VCaP (cell line): ENCODE measurements around the gene CCDC24.

Source experiments
- H3K27ac ChIP-seq: fragments of 450-650 bp; 2 replicates; pipeline ENCODE4 v1.5.1; 2017
- TF ChIP-seq, protein P1 (sequence below): fragments of 450-650 bp; conservative IDR thresholded peaks from 2 replicates; pipeline ENCODE4 v1.5.1; 2017; ENCODE audit warnings: mild to moderate bottlenecking, moderate library complexity

Gene CCDC24

GRCh38 chr1:44015206-44015605 lies 23.8 kb downstream of the CCDC24 start:
- TF ChIP-seq, protein P1, sequence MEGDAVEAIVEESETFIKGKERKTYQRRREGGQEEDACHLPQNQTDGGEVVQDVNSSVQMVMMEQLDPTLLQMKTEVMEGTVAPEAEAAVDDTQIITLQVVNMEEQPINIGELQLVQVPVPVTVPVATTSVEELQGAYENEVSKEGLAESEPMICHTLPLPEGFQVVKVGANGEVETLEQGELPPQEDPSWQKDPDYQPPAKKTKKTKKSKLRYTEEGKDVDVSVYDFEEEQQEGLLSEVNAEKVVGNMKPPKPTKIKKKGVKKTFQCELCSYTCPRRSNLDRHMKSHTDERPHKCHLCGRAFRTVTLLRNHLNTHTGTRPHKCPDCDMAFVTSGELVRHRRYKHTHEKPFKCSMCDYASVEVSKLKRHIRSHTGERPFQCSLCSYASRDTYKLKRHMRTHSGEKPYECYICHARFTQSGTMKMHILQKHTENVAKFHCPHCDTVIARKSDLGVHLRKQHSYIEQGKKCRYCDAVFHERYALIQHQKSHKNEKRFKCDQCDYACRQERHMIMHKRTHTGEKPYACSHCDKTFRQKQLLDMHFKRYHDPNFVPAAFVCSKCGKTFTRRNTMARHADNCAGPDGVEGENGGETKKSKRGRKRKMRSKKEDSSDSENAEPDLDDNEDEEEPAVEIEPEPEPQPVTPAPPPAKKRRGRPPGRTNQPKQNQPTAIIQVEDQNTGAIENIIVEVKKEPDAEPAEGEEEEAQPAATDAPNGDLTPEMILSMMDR, result no peak
- H3K27ac ChIP-seq, result no peak overlapping the region

GRCh38 chr1:44016041-44016889 lies 24.9 kb downstream of the CCDC24 start:
- TF ChIP-seq, protein P1, result no peak
- no peak overlapping the region for H3K27ac ChIP-seq

DNA sequence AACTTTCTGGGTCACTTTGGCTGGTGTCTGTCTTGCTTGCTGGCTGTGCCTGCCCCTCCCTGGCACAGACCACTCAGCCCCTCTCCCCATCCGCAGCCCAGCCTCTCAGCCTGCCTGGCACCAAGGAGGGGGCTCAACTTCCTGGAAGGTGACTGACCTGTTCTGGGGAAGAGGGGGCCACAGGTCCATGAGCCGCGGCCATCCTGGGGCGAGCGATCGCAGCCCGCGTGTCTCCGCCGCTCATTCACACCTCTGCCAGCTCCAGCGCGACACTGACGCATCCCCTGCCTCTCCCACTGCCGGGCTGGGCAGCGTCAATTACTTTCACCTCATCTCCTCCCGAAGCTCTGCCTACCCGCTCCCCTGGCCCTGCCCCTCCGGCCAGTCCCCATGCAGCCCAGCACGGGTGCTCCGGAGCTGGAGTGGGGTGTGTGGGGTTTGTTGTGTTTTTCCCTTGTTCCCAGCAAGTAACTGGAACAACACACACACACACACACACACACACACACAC lies 25.5 kb downstream of the CCDC24 start:
- no peak overlapping the region for H3K27ac ChIP-seq
- TF ChIP-seq, protein P1, result no peak

- H3K27ac ChIP-seq, result no peak overlapping the region
- TF ChIP-seq, protein P1, result no peak
These were observed 28.1 kb downstream of the CCDC24 start for GRCh38 chr1:44019466-44019948.

GRCh38 chr1:44020464-44020863 lies 29.1 kb downstream of the CCDC24 start:
- TF ChIP-seq, protein P1, result no peak
- no peak overlapping the region for H3K27ac ChIP-seq

DNA sequence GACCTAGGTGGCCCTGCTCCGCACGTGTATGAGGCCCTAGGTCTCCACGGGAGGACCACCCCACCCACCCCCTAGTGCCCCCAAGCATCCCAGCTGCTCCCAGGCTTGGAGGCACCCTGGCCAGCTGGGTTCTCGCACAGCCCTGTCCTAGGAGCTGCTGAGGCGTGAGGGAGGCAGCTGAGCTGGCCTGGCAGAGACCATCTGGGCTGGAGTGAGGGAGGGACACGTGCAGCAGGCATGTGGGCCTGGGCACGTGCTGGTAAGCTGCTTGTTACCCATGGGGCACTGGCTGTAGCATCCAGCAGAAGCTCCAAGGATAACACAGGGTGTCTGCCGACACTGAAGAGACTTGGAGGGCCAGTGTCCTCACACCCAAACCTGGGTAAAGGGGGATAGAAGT lies 29.8 kb downstream of the CCDC24 start:
- no peak overlapping the region for H3K27ac ChIP-seq
- TF ChIP-seq, protein P1, result no peak

DNA sequence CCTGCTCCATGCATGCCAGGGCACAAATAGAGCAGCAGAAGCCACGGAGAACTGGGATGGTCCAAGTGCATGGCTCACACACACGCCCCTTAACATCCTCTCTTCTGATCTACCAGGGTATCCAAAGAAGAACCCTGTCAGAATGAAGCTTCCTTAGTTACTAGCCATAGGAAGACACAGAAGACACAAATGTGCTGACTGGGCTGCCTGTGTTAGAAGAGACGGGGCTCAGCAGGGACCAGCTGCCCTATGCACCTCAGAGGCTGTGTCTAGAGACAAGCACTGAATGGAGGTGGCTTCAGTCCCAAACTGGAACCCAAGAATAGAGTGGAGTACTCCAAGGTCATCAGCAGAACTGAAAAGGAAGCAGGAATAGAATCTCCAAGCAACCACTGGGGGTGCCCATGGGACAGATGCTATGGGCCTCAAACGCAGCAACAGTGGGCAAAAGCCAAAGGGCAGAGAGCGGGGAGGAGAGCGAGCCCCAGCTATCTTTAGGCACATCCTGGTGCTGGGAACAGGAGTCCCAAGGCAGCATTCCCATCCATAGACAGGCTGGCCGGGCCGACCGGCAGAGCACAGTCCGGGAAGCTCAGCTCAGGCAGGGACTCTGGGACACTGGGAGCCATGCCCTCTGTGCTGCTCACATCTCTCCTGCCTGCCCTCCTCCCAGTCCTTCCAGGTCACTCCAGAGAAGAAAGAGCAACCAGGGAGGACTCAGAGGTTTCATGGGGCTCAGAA lies 30.4 kb downstream of the CCDC24 start:
- TF ChIP-seq, protein P1, result no peak
- H3K27ac ChIP-seq, result no peak overlapping the region
